Fibroblast of lung (primary cell): Measurements from ENCODE around the gene PSMD4. TPM values are rescaled to one million over a fixed set of nuclear protein-coding genes. Genes with fewer than 3 reads are reported as not detected.

Experiments
- DNase-seq, 2 donors: peaks; one replicate each; pipeline versions ENCODE4 v3.0.0 to v3.0.0-alpha.2; 2010; ENCODE audit warnings: low read depth in 2 of 2
- H2AFZ ChIP-seq: 2 replicates; pipeline ENCODE4 v1.5.1; 2012; ENCODE audit warnings: low read length, control low read depth, inconsistent platforms
- H3K27ac ChIP-seq: 2 replicates; pipeline ENCODE4 v1.5.1; 2011; ENCODE audit warnings: low read length, control low read depth; ENCODE audit not compliant: insufficient read depth
- H3K27me3 ChIP-seq: 2 replicates; pipeline ENCODE4 v1.5.1; 2011; ENCODE audit warnings: mild to moderate bottlenecking, low read length; ENCODE audit not compliant: control insufficient read depth, insufficient read depth
- H3K36me3 ChIP-seq: 2 replicates; pipeline ENCODE4 v1.5.1; 2011; ENCODE audit warnings: low read length; ENCODE audit not compliant: control insufficient read depth, insufficient read depth
- H3K4me1 ChIP-seq: 2 replicates; pipeline ENCODE4 v1.5.1; 2011; ENCODE audit warnings: low read length; ENCODE audit not compliant: control insufficient read depth, insufficient read depth; ENCODE audit errors: extremely low read depth
- H3K4me2 ChIP-seq: 2 replicates; pipeline ENCODE4 v1.5.1; 2011; ENCODE audit warnings: low read length, control low read depth; ENCODE audit not compliant: insufficient read depth; ENCODE audit errors: extremely low read depth
- H3K4me3 ChIP-seq, 4 experiments: fragments of 200-600 bp in 1 of 4; sonication (generic) in 1 of 4; replicated peaks in 1 of 4; 2 replicates each; pipeline ENCODE4 v1.5.1; 2011 to 2016; ENCODE audit warnings: low read length in 4 of 4, low read depth in 3 of 4, mild to moderate bottlenecking in 3 of 4, control low read depth in 2 of 4, inconsistent platforms in 1 of 4, mixed read lengths in 1 of 4; ENCODE audit not compliant: insufficient read depth in 1 of 4; ENCODE audit errors: control extremely low read depth in 1 of 4
- H3K79me2 ChIP-seq: 2 replicates; pipeline ENCODE4 v1.5.1; 2012; ENCODE audit warnings: mild to moderate bottlenecking, low read length, inconsistent platforms; ENCODE audit not compliant: control insufficient read depth, insufficient read depth
- H3K9ac ChIP-seq: 2 replicates; pipeline ENCODE4 v1.5.1; 2011; ENCODE audit warnings: mild to moderate bottlenecking, low read length, control low read depth; ENCODE audit not compliant: insufficient read depth
- H3K9me3 ChIP-seq: 2 replicates; pipeline ENCODE4 v1.5.1; 2012; ENCODE audit warnings: low read depth, low read length; ENCODE audit not compliant: control insufficient read depth, insufficient read depth
- H4K20me1 ChIP-seq: 2 replicates; pipeline ENCODE4 v1.5.1; 2011; ENCODE audit warnings: low read length; ENCODE audit not compliant: control insufficient read depth, insufficient read depth; ENCODE audit errors: extremely low read depth
- CTCF ChIP-seq, 2 donors: IDR thresholded peaks in 1 of 2; conservative IDR thresholded peaks in 1 of 2; 1 replicate in 1 of 2; 2 replicates in 1 of 2; pipeline ENCODE4 v1.5.1; 2011 to 2012; ENCODE audit warnings: low read length in 2 of 2, control low read depth in 1 of 2, inconsistent platforms in 1 of 2, low read depth in 1 of 2, mild to moderate bottlenecking in 1 of 2
- EZH2 ChIP-seq: IDR thresholded peaks from 2 replicates; pipeline ENCODE4 v1.5.1; 2012; ENCODE audit warnings: low read length, control low read depth, mild to moderate bottlenecking; ENCODE audit errors: missing control alignments
- polyA plus RNA-seq, 2 donors: library from polyadenylated mRNA; depleted of rRNA in 1 of 2; stranded (reverse) in 1 of 2; unstranded in 1 of 2; fragments of >200 nt; gene quantifications; 2 replicates each; pipeline ENCODE4 v1.2.1, GENCODE V29; 2011 to 2012; ENCODE audit warnings: missing spikeins in 1 of 2
- total RNA-seq: library from RNA; depleted of rRNA; stranded (reverse); fragments of >200 nt; gene quantifications from 2 replicates; pipeline ENCODE4 v1.2.1, GENCODE V29; 2014

The PSMD4 gene
- total and polyA plus RNA-seq, 2 donors (not counting 1 experiment from before 2014, with no cell fraction given), result 210 to 240 TPM

GRCh38 chr1:151246786-151247185 lies 7.7 kb upstream of the PSMD4 start:
- no peak overlapping the region for H3K4me2 ChIP-seq
- H3K9ac ChIP-seq, result no peak overlapping the region
- H4K20me1 ChIP-seq, result no peaks in the 10 kb centered on the region
- no peaks in the 10 kb centered on the region for H3K9me3 ChIP-seq
- H2AFZ ChIP-seq, result no peak overlapping the region
- H3K27ac ChIP-seq, result no peak overlapping the region
- DNase-seq, result no peak
- no peaks in the 10 kb centered on the region for H3K79me2 ChIP-seq
- H3K4me3 ChIP-seq, result no peak overlapping the region
- H3K4me1 ChIP-seq, result no peaks in the 10 kb centered on the region
- H3K36me3 ChIP-seq, result peaks cover 17% of the 10 kb centered on the region
- H3K27me3 ChIP-seq, result no peaks in the 10 kb centered on the region
- TF ChIP-seq CTCF (conservative IDR thresholded peaks at IDR 0.05 in 1 of 2, IDR thresholded peaks at IDR 0.05 in 1 of 2; ENCODE audit: low read depth in 1 of 2, low read length in 2 of 2) (no peak), EZH2 (no peak)

GRCh38 chr1:151251656-151252470 lies 2.7 kb upstream of the PSMD4 start:
- no peaks in the 10 kb centered on the region for H4K20me1 ChIP-seq
- peaks cover 21% of the 10 kb centered on the region for H3K79me2 ChIP-seq
- no peak overlapping the region for H3K27ac ChIP-seq
- H3K9ac ChIP-seq, result no peak overlapping the region
- H2AFZ ChIP-seq, result no peak overlapping the region
- no peaks in the 10 kb centered on the region for H3K9me3 ChIP-seq
- H3K36me3 ChIP-seq, result peaks cover 12% of the 10 kb centered on the region
- no peaks in the 10 kb centered on the region for H3K4me1 ChIP-seq
- peak; percentile 71 to 90 for DNase-seq
- H3K27me3 ChIP-seq, result no peaks in the 10 kb centered on the region
- H3K4me2 ChIP-seq, result no peak overlapping the region
- TF ChIP-seq CTCF (conservative IDR thresholded peaks at IDR 0.05 in 1 of 2, IDR thresholded peaks at IDR 0.05 in 1 of 2; ENCODE audit: low read depth in 1 of 2, low read length in 2 of 2) (peak; percentile 85 to 95), EZH2 (no peak)
- no peak overlapping the region for H3K4me3 ChIP-seq

GRCh38 chr1:151255381-151255780 lies 847 bp downstream of the PSMD4 start:
- Histone ChIP-seq H3K4me2 (peak overlapping the region; percentile 86), H3K9ac (peak overlapping the region; percentile 89), H4K20me1 (no peaks in the 10 kb centered on the region), H3K36me3 (peaks cover under 1% of the 10 kb centered on the region), H2AFZ (no peak overlapping the region), H3K4me1 (no peaks in the 10 kb centered on the region), H3K27ac (peak overlapping the region; percentile 94), H3K27me3 (no peaks in the 10 kb centered on the region), H3K79me2 (peaks cover 55% of the 10 kb centered on the region), H3K4me3 (peak overlapping the region; percentile 58 to 100 (median 92)), H3K9me3 (no peaks in the 10 kb centered on the region)
- TF ChIP-seq CTCF (conservative IDR thresholded peaks at IDR 0.05 in 1 of 2, IDR thresholded peaks at IDR 0.05 in 1 of 2; ENCODE audit: low read depth in 1 of 2, low read length in 2 of 2), result no peak
- no peak for TF ChIP-seq EZH2
- DNase-seq, result peak in 1 of 2 donors; percentile 16
